CD14-positive monocyte (primary cell): ENCODE data around the gene KRTAP10-2. TPM values are rescaled to one million over a fixed set of nuclear protein-coding genes. Genes with fewer than 3 reads are reported as not detected.

Source experiments
- DNase-seq, 3 donors: peaks; one replicate each; pipeline ENCODE4 v3.0.0-alpha.2; 2011 to 2022
- H2AFZ ChIP-seq: 2 replicates; pipeline ENCODE4 v1.6.0; 2012; ENCODE audit warnings: mild to moderate bottlenecking, low read depth, low read length, inconsistent platforms; ENCODE audit not compliant: insufficient read depth, poor library complexity, severe bottlenecking
- H3K27ac ChIP-seq, 2 donors: 1 replicate in 1 of 2; 2 replicates in 1 of 2; pipeline ENCODE4 v1.5.1; 2012 to 2013; ENCODE audit warnings: low read length in 2 of 2, control low read depth in 1 of 2, inconsistent platforms in 1 of 2, low read depth in 1 of 2, mild to moderate bottlenecking in 1 of 2
- H3K27me3 ChIP-seq, 2 donors: one replicate each; pipeline versions ENCODE4 v1.6.0 to v1.6.1; 2011 to 2013; ENCODE audit warnings: low read length in 2 of 2; ENCODE audit not compliant: control insufficient read depth in 2 of 2, insufficient read depth in 2 of 2
- H3K36me3 ChIP-seq, 2 donors: replicated peaks in 1 of 2; 1 replicate in 1 of 2; 2 replicates in 1 of 2; pipeline versions ENCODE4 v1.5.1 to v1.6.1; 2012 to 2013; ENCODE audit warnings: low read length in 2 of 2, control low read depth in 1 of 2, inconsistent platforms in 1 of 2, mild to moderate bottlenecking in 1 of 2; ENCODE audit not compliant: insufficient read depth in 2 of 2, control insufficient read depth in 1 of 2
- H3K4me1 ChIP-seq, 2 donors: 1 replicate in 1 of 2; 2 replicates in 1 of 2; pipeline versions ENCODE4 v1.5.1 to v1.6.1; 2012 to 2013; ENCODE audit warnings: low read length in 2 of 2, control low read depth in 1 of 2, inconsistent platforms in 1 of 2, mild to moderate bottlenecking in 1 of 2, moderate library complexity in 1 of 2; ENCODE audit not compliant: insufficient read depth in 2 of 2, control insufficient read depth in 1 of 2
- H3K4me2 ChIP-seq: replicated peaks from 2 replicates; pipeline ENCODE3; 2012; ENCODE audit warnings: low read length, moderate library complexity, mild to moderate bottlenecking; ENCODE audit not compliant: poor library complexity, severe bottlenecking; ENCODE audit errors: extremely low read depth
- H3K4me3 ChIP-seq, 3 experiments: fragments of 200-600 bp in 1 of 3; sonication (generic) in 1 of 3; replicated peaks in 1 of 3; 1 replicate in 2 of 3; 2 replicates in 1 of 3; pipeline ENCODE4 v1.5.1; 2011 to 2013; ENCODE audit warnings: low read length in 3 of 3, mild to moderate bottlenecking in 3 of 3, control low read depth in 2 of 3, low read depth in 2 of 3, inconsistent platforms in 1 of 3, moderate library complexity in 1 of 3
- H3K79me2 ChIP-seq: 2 replicates; pipeline ENCODE4 v1.6.0; 2012; ENCODE audit warnings: mild to moderate bottlenecking, control low read depth, inconsistent platforms, low read length, moderate library complexity; ENCODE audit not compliant: insufficient read depth
- H3K9ac ChIP-seq: 2 replicates; pipeline ENCODE4 v1.6.0; 2017; ENCODE audit warnings: low read length, mild to moderate bottlenecking; ENCODE audit not compliant: insufficient read depth, poor library complexity, severe bottlenecking
- H3K9me3 ChIP-seq, 2 donors: replicated peaks in 1 of 2; 1 replicate in 1 of 2; 2 replicates in 1 of 2; pipeline versions ENCODE4 v1.5.1 to v1.6.1; 2012 to 2013; ENCODE audit warnings: low read length in 2 of 2, control low read depth in 1 of 2; ENCODE audit not compliant: control insufficient read depth in 1 of 2, insufficient read depth in 1 of 2
- H4K20me1 ChIP-seq: 2 replicates; pipeline ENCODE4 v1.6.0; 2012; ENCODE audit warnings: mild to moderate bottlenecking, low read length, control low read depth, moderate library complexity; ENCODE audit not compliant: insufficient read depth
- H3K27ac Mint-ChIP-seq, 7 donors: one replicate each; pipeline ENCODE4 v1.8.0; 2020; ENCODE audit warnings: mild to moderate bottlenecking in 7 of 7, mixed read lengths in 7 of 7, moderate library complexity in 6 of 7, inconsistent platforms in 2 of 7
- H3K27me3 Mint-ChIP-seq, 3 donors: one replicate each; pipeline ENCODE4 v1.8.0; 2021 to 2022; ENCODE audit warnings: low read depth in 3 of 3, mild to moderate bottlenecking in 3 of 3, mixed read lengths in 3 of 3, moderate library complexity in 3 of 3, inconsistent platforms in 1 of 3
- H3K36me3 Mint-ChIP-seq, 2 donors: one replicate each; pipeline ENCODE4 v1.8.0; 2020; ENCODE audit warnings: mixed read lengths in 2 of 2, inconsistent platforms in 1 of 2, mild to moderate bottlenecking in 1 of 2
- H3K4me1 Mint-ChIP-seq: one replicate; pipeline ENCODE4 v1.8.0; 2020; ENCODE audit warnings: mild to moderate bottlenecking, mixed read lengths
- H3K4me3 Mint-ChIP-seq, 2 donors: one replicate each; pipeline ENCODE4 v1.8.0; 2020; ENCODE audit warnings: mild to moderate bottlenecking in 2 of 2, mixed read lengths in 2 of 2, moderate library complexity in 1 of 2
- H3K9me3 Mint-ChIP-seq, 7 donors: one replicate each; pipeline ENCODE4 v1.8.0; 2020 to 2022; ENCODE audit warnings: mixed read lengths in 7 of 7, mild to moderate bottlenecking in 6 of 7, moderate library complexity in 6 of 7, inconsistent platforms in 2 of 7
- WGBS: methylation state at CpG from one replicate; pipeline ENCODE4 v1.1.5; 2013; ENCODE audit warnings: missing lambda C conversion rate; ENCODE audit not compliant: insufficient coverage; 5-methylcytosine and 5-hydroxymethylcytosine counted together
- intact Hi-C, 2 donors: fragments of 100-400 bp; cut with micrococcal nuclease; formaldehyde crosslinking; loops; one replicate each; pipeline versions ENCODE4 v1.15.0 to v1.15.1; 2023
- polyA plus RNA-seq, 3 donors: library from polyadenylated mRNA; depleted of rRNA in 1 of 3; unstranded in 2 of 3; stranded (reverse) in 1 of 3; fragments of 300-500 nt in 2 of 3; fragments of >200 nt in 1 of 3; fragmentation: Illumina TruSeq in 2 of 3; gene quantifications; 1 replicate in 2 of 3; 2 replicates in 1 of 3; pipeline ENCODE4 v1.2.3, GENCODE V29; 2012 to 2021
- TF ChIP-seq, protein P1 (sequence below): fragments of 200-600 bp; IDR thresholded peaks from one replicate; pipeline ENCODE4 v1.8.0; 2022; ENCODE audit warnings: antibody characterized with exemption, mild to moderate bottlenecking

The KRTAP10-2 gene
- polyA plus RNA-seq, 3 donors: not detected

DNA sequence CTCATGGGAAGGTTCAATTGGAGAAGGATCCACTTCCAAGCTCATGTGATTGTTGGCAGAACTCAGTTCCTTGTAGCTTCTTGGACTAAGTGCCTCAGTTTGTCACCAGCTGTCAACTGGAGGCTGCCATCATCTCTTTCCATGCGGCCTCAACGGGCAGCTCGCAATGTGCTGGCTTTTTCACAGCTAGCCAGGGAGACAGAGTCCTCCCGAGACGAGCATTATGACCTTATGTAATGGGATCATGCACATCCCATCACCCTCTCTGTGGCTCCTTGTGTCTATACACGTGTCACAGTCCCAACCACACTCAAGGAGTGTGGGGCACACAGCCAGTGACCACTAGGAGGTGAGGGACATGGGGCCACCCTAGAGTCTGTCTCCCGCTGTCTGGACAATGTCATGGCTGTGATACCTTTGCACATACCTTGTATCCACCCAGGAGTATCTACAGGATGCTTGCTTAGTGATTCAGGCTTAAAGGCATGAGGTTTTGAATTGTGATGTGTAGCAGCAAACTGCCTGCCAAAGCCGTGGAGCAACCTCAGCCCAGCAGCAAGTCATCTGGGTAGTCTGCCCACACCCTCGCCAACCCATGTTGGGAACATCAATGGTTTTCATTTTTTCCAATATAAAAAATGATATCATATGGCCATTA lies 44.9 kb upstream of the KRTAP10-2 start:
- Histone ChIP-seq H4K20me1 (no peaks in the 10 kb centered on the region), H3K9ac (no peak overlapping the region), H3K4me3 (no peak overlapping the region), H3K36me3 (no peaks in the 10 kb centered on the region), H3K27me3 (no peaks in the 10 kb centered on the region), H3K4me2 (no peak overlapping the region), H3K27ac (no peak overlapping the region), H2AFZ (no peak overlapping the region), H3K79me2 (no peaks in the 10 kb centered on the region), H3K4me1 (no peaks in the 10 kb centered on the region), H3K9me3 (no peaks in the 10 kb centered on the region)
- Mint-ChIP-seq H3K27me3 (peaks cover 2 to 23% (median 7%) of the 10 kb centered on the region in 3 donors), H3K9me3 (peaks cover 0 to 2% (median 0%) of the 10 kb centered on the region in 7 donors), H3K4me1 (no peaks in the 10 kb centered on the region), H3K36me3 (no peaks in the 10 kb centered on the region), H3K4me3 (no peak overlapping the region), H3K27ac (no peak overlapping the region)
- WGBS: 83% methylated on average over 7 of the region's 9 CpGs
- no peak for DNase-seq
- TF ChIP-seq, protein P1, sequence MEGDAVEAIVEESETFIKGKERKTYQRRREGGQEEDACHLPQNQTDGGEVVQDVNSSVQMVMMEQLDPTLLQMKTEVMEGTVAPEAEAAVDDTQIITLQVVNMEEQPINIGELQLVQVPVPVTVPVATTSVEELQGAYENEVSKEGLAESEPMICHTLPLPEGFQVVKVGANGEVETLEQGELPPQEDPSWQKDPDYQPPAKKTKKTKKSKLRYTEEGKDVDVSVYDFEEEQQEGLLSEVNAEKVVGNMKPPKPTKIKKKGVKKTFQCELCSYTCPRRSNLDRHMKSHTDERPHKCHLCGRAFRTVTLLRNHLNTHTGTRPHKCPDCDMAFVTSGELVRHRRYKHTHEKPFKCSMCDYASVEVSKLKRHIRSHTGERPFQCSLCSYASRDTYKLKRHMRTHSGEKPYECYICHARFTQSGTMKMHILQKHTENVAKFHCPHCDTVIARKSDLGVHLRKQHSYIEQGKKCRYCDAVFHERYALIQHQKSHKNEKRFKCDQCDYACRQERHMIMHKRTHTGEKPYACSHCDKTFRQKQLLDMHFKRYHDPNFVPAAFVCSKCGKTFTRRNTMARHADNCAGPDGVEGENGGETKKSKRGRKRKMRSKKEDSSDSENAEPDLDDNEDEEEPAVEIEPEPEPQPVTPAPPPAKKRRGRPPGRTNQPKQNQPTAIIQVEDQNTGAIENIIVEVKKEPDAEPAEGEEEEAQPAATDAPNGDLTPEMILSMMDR: no peak
- intact Hi-C loops: no loop called here

DNA sequence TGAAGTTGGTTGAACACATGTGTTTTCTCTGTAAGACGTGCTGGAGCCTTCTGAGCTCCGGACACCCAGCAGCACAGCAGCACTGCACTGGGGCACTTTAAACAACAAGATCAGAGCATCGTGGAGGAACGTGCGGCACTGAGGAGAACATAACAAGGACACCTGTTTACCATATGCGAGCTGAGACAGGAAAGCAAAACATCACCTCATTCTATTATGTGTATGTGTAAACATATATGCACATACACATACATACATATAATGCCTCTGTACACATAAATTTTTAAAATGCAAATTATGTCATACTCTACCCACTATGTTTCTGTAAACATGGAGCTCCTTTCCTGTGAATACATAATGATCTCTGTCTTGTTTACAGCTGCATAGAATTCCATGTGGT lies 44.2 kb upstream of the KRTAP10-2 start:
- Histone ChIP-seq H3K79me2 (no peaks in the 10 kb centered on the region), H3K4me3 (no peak overlapping the region), H2AFZ (no peak overlapping the region), H3K27me3 (no peaks in the 10 kb centered on the region), H4K20me1 (no peaks in the 10 kb centered on the region), H3K9me3 (no peaks in the 10 kb centered on the region), H3K27ac (no peak overlapping the region), H3K4me2 (no peak overlapping the region), H3K9ac (no peak overlapping the region), H3K36me3 (no peaks in the 10 kb centered on the region), H3K4me1 (no peaks in the 10 kb centered on the region)
- peaks cover 2 to 23% (median 7%) of the 10 kb centered on the region in 3 donors for H3K27me3 Mint-ChIP-seq
- H3K27ac Mint-ChIP-seq: no peak overlapping the region
- 85% methylated on average over 2 of the region's 6 CpGs for WGBS
- peaks cover 0 to 2% (median 0%) of the 10 kb centered on the region in 7 donors for H3K9me3 Mint-ChIP-seq
- intact Hi-C loops: no loop called here
- no peaks in the 10 kb centered on the region for H3K4me1 Mint-ChIP-seq
- TF ChIP-seq, protein P1: no peak
- no peak overlapping the region for H3K4me3 Mint-ChIP-seq
- DNase-seq: no peak
- no peaks in the 10 kb centered on the region for H3K36me3 Mint-ChIP-seq
